ENCODE measurements around the gene NAT8L. TPM values are rescaled to one million over a fixed set of nuclear protein-coding genes. Genes with fewer than 3 reads are reported as not detected.

NAT8L gene
- total RNA-seq, 2 experiments from 2014 or later, result not detected

- Histone ChIP-seq H3K4me1 (ENCODE audit: insufficient read depth, low read length) (no peaks in the 10 kb centered on the region), H3K36me3 (ENCODE audit: insufficient read depth, low read length) (no peaks in the 10 kb centered on the region), H3K27ac (ENCODE audit: low read depth in 1 of 2, low read length in 2 of 2) (no peak overlapping the region), H3K27me3 (ENCODE audit: control insufficient read depth in 1 of 2, insufficient read depth in 2 of 2, low read length in 2 of 2) (peaks cover 7% of the 10 kb centered on the region in 2 experiments), H3K4me3 (ENCODE audit: low read length) (no peak overlapping the region), H3K9me3 (ENCODE audit: control insufficient read depth in 1 of 2, insufficient read depth in 1 of 2, low read length in 2 of 2) (peaks cover 0 to 4% of the 10 kb centered on the region in 2 experiments)
- no peak for ATAC-seq (ENCODE audit: poor library complexity)
- H3K27ac Mint-ChIP-seq, result no peak overlapping the region
- peak in 1 of 14 experiments; percentile 11 for DNase-seq
- TF ChIP-seq, protein P1, sequence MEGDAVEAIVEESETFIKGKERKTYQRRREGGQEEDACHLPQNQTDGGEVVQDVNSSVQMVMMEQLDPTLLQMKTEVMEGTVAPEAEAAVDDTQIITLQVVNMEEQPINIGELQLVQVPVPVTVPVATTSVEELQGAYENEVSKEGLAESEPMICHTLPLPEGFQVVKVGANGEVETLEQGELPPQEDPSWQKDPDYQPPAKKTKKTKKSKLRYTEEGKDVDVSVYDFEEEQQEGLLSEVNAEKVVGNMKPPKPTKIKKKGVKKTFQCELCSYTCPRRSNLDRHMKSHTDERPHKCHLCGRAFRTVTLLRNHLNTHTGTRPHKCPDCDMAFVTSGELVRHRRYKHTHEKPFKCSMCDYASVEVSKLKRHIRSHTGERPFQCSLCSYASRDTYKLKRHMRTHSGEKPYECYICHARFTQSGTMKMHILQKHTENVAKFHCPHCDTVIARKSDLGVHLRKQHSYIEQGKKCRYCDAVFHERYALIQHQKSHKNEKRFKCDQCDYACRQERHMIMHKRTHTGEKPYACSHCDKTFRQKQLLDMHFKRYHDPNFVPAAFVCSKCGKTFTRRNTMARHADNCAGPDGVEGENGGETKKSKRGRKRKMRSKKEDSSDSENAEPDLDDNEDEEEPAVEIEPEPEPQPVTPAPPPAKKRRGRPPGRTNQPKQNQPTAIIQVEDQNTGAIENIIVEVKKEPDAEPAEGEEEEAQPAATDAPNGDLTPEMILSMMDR (IDR thresholded peaks at IDR 0.05), result no peak
- peaks cover 6% of the 10 kb centered on the region for H3K27me3 Mint-ChIP-seq
- POLR2A ChIA-PET, result no interaction called here
- no peak overlapping the region for H3K4me3 Mint-ChIP-seq
- H3K9me3 Mint-ChIP-seq, result no peaks in the 10 kb centered on the region
- H3K4me1 Mint-ChIP-seq (ENCODE audit: low read depth), result no peaks in the 10 kb centered on the region
- intact Hi-C loops (cut with DNase I, micrococcal nuclease), result no loop called here
- CTCF ChIA-PET, result no interaction called here
- H3K36me3 Mint-ChIP-seq (ENCODE audit: low read depth), result no peaks in the 10 kb centered on the region
Observed at GRCh38 chr4:2066571-2067445, 7.7 kb downstream of the NAT8L start.

GRCh38 chr4:2067446-2068197, 8.5 kb downstream of the NAT8L start:
- Histone ChIP-seq H3K4me1 (ENCODE audit: insufficient read depth, low read length) (no peaks in the 10 kb centered on the region), H3K27ac (ENCODE audit: low read depth in 1 of 2, low read length in 2 of 2) (no peak overlapping the region), H3K36me3 (ENCODE audit: insufficient read depth, low read length) (no peaks in the 10 kb centered on the region), H3K4me3 (ENCODE audit: low read length) (no peak overlapping the region), H3K9me3 (ENCODE audit: control insufficient read depth in 1 of 2, insufficient read depth in 1 of 2, low read length in 2 of 2) (peaks cover 0 to 4% of the 10 kb centered on the region in 2 experiments), H3K27me3 (ENCODE audit: control insufficient read depth in 1 of 2, insufficient read depth in 2 of 2, low read length in 2 of 2) (peaks cover 0 to 4% of the 10 kb centered on the region in 2 experiments)
- H3K4me1 Mint-ChIP-seq (ENCODE audit: low read depth), result no peaks in the 10 kb centered on the region
- H3K9me3 Mint-ChIP-seq, result no peaks in the 10 kb centered on the region
- H3K36me3 Mint-ChIP-seq (ENCODE audit: low read depth), result no peaks in the 10 kb centered on the region
- no peaks in the 10 kb centered on the region for H3K27me3 Mint-ChIP-seq
- POLR2A ChIA-PET, result no interaction called here
- no peak for DNase-seq
- H3K4me3 Mint-ChIP-seq, result no peak overlapping the region
- CTCF ChIA-PET, result no interaction called here
- intact Hi-C loops (cut with DNase I, micrococcal nuclease), result no loop called here
- no peak overlapping the region for H3K27ac Mint-ChIP-seq
- TF ChIP-seq, protein P1 (IDR thresholded peaks at IDR 0.05), result no peak
- no peak for ATAC-seq (ENCODE audit: poor library complexity)

- POLR2A ChIA-PET, result no interaction called here
- Histone ChIP-seq H3K4me1 (ENCODE audit: insufficient read depth, low read length) (no peaks in the 10 kb centered on the region), H3K4me3 (ENCODE audit: low read length) (no peak overlapping the region), H3K9me3 (ENCODE audit: control insufficient read depth in 1 of 2, insufficient read depth in 1 of 2, low read length in 2 of 2) (peaks cover 0 to 4% of the 10 kb centered on the region in 2 experiments), H3K27me3 (ENCODE audit: control insufficient read depth in 1 of 2, insufficient read depth in 2 of 2, low read length in 2 of 2) (peaks cover 0 to under 1% of the 10 kb centered on the region in 2 experiments), H3K27ac (ENCODE audit: low read depth in 1 of 2, low read length in 2 of 2) (no peak overlapping the region), H3K36me3 (ENCODE audit: insufficient read depth, low read length) (no peaks in the 10 kb centered on the region)
- DNase-seq, result no peak
- TF ChIP-seq, protein P1 (IDR thresholded peaks at IDR 0.05), result no peak
- H3K27me3 Mint-ChIP-seq, result no peaks in the 10 kb centered on the region
- CTCF ChIA-PET, result no interaction called here
- H3K36me3 Mint-ChIP-seq (ENCODE audit: low read depth), result no peaks in the 10 kb centered on the region
- intact Hi-C loops (cut with DNase I, micrococcal nuclease), result no loop called here
- H3K4me3 Mint-ChIP-seq, result no peak overlapping the region
- H3K9me3 Mint-ChIP-seq, result no peaks in the 10 kb centered on the region
- H3K4me1 Mint-ChIP-seq (ENCODE audit: low read depth), result no peaks in the 10 kb centered on the region
- ATAC-seq (ENCODE audit: poor library complexity), result no peak
- no peak overlapping the region for H3K27ac Mint-ChIP-seq
Observed at GRCh38 chr4:2068198-2068470, 9.0 kb downstream of the NAT8L start.
